Ishikawa (cell line): ENCODE data around the gene MBLAC2.

Experiments used
- CEBPB ChIP-seq: IDR thresholded peaks from 2 replicates; pipeline ENCODE4 v1.6.1; 2012
- CREB1 ChIP-seq: IDR thresholded peaks from 2 replicates; pipeline ENCODE4 v1.6.1; 2012; ENCODE audit warnings: low read depth
- EGR1 ChIP-seq: IDR thresholded peaks from 2 replicates; pipeline ENCODE4 v1.6.1; 2012
- EP300 ChIP-seq: IDR thresholded peaks from 2 replicates; pipeline ENCODE4 v1.6.1; 2012; ENCODE audit warnings: borderline replicate concordance
- FOXM1 ChIP-seq: IDR thresholded peaks from 2 replicates; pipeline ENCODE4 v1.6.1; 2012; ENCODE audit warnings: low read depth, borderline replicate concordance
- RAD21 ChIP-seq: IDR thresholded peaks from 2 replicates; pipeline ENCODE4 v1.6.1; 2012; ENCODE audit warnings: low read depth
- TF ChIP-seq, protein P1 (sequence below): IDR thresholded peaks from 2 replicates; pipeline ENCODE4 v1.6.1; 2012

DNA sequence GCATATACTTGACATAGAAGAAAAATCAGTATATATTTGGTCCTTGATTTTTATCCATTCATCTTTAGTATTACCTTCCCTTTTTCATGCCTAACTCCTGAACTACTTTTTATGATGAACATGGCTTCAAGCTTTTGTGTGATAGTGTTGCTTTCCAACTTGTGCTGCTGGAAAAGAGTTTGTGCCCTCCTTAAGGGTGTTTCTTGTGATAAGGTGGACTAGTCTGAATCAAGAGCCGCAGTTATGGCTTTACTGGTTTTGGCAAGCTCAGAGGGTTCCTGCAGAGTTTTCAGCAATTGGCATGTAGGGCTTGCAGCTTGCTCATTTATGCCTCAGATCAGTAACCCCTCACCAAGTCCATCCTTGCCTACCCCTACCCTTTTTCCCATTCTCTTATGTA, 20.6 kb upstream of the MBLAC2 start:
- TF ChIP-seq CREB1 (no peak), EGR1 (no peak), EP300 (no peak), FOXM1 (no peak), CEBPB (no peak), RAD21 (no peak)
- TF ChIP-seq, protein P1, sequence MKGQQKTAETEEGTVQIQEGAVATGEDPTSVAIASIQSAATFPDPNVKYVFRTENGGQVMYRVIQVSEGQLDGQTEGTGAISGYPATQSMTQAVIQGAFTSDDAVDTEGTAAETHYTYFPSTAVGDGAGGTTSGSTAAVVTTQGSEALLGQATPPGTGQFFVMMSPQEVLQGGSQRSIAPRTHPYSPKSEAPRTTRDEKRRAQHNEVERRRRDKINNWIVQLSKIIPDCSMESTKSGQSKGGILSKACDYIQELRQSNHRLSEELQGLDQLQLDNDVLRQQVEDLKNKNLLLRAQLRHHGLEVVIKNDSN = no peak
